Breast epithelium (tissue), 3 donors: Measurements from ENCODE around the gene SMIM3. TPM values are rescaled to one million over a fixed set of nuclear protein-coding genes. Genes with fewer than 3 reads are reported as not detected.

Source experiments
- total RNA-seq, 3 donors: library from RNA; depleted of rRNA; stranded (reverse); fragments of >200 nt; gene quantifications; one replicate each; pipeline ENCODE4 v1.1.0, GENCODE V29; 2016

The SMIM3 gene
- total RNA-seq, 3 donors from 2014 or later: 47.9 to 191 (median 81.0) TPM

Other genes with a start within 250 kb of the SMIM3 start
- gene SYNPO, start 138.1 kb upstream of the SMIM3 start, total RNA-seq: 10 to 100 TPM in 2 of 3 donors, 1 to 10 TPM in 1; 6.3 to 22.4 (median 15.4) TPM
- gene MYOZ3, start 117.5 kb upstream of the SMIM3 start, total RNA-seq: under 1 TPM; under 0.01 to 0.33 (median 0.15) TPM
- 10 to 100 TPM; 40.5 to 57.8 (median 44.9) TPM for gene RBM22, start 77.7 kb upstream of the SMIM3 start, total RNA-seq
- 10 to 100 TPM; 68.5 to 99.5 (median 83.4) TPM for gene DCTN4, start 19.7 kb upstream of the SMIM3 start, total RNA-seq
- under 1 TPM; 0.66 to 0.80 (median 0.73) TPM for gene IRGM, start 67.8 kb downstream of the SMIM3 start, total RNA-seq
- gene ZNF300, start 126.2 kb downstream of the SMIM3 start, total RNA-seq: 1 to 10 TPM; 4.6 to 8.8 (median 8.2) TPM
- gene GPX3, start 241.8 kb downstream of the SMIM3 start, total RNA-seq: 1,000 to 10,000 TPM; 1,215 to 5,290 (median 2,830) TPM